Osteoblast (primary cell): ENCODE measurements around the gene GNAZ. TPM values are rescaled to one million over a fixed set of nuclear protein-coding genes. Genes with fewer than 3 reads are reported as not detected.

Source experiments
- DNase-seq: peaks from one replicate; pipeline ENCODE4 v3.0.0; 2011; ENCODE audit warnings: low spot score, mixed read lengths; ENCODE audit not compliant: insufficient read length; ENCODE audit errors: missing footprints
- H2AFZ ChIP-seq: 2 replicates; pipeline ENCODE4 v1.6.0; 2011; ENCODE audit warnings: mild to moderate bottlenecking, low read length
- H3K27ac ChIP-seq: 2 replicates; pipeline ENCODE4 v1.5.1; 2011; ENCODE audit warnings: mild to moderate bottlenecking, low read depth, low read length, moderate library complexity
- H3K27me3 ChIP-seq: 2 replicates; pipeline ENCODE4 v1.6.0; 2012; ENCODE audit warnings: mild to moderate bottlenecking, control low read depth, inconsistent platforms, low read length, moderate library complexity; ENCODE audit not compliant: insufficient read depth
- H3K36me3 ChIP-seq: 2 replicates; pipeline ENCODE4 v1.5.1; 2011; ENCODE audit warnings: mild to moderate bottlenecking, low read length, control low read depth, moderate library complexity; ENCODE audit not compliant: insufficient read depth
- H3K4me1 ChIP-seq: 2 replicates; pipeline ENCODE4 v1.5.1; 2011; ENCODE audit warnings: mild to moderate bottlenecking, low read length, control low read depth, moderate library complexity; ENCODE audit not compliant: insufficient read depth
- H3K4me2 ChIP-seq: 2 replicates; pipeline ENCODE4 v1.6.0; 2011; ENCODE audit warnings: mild to moderate bottlenecking, low read length; ENCODE audit not compliant: insufficient read depth
- H3K4me3 ChIP-seq: fragments of 200-600 bp; sonication (generic); 3 replicates; pipeline ENCODE4 v1.5.1; 2012; ENCODE audit warnings: mild to moderate bottlenecking, low read length, inconsistent platforms; ENCODE audit not compliant: insufficient read depth
- H3K79me2 ChIP-seq: 2 replicates; pipeline ENCODE4 v1.6.0; 2012; ENCODE audit warnings: mild to moderate bottlenecking, low read length, control low read depth, inconsistent platforms; ENCODE audit not compliant: insufficient read depth
- H3K9me3 ChIP-seq: 2 replicates; pipeline ENCODE4 v1.5.1; 2011; ENCODE audit warnings: low read depth, low read length, control low read depth
- H4K20me1 ChIP-seq: 2 replicates; pipeline ENCODE4 v1.6.0; 2012; ENCODE audit warnings: mild to moderate bottlenecking, low read length, control low read depth; ENCODE audit not compliant: insufficient read depth
- CTCF ChIP-seq: IDR thresholded peaks from 2 replicates; pipeline ENCODE4 v1.5.1; 2011; ENCODE audit warnings: mild to moderate bottlenecking, low read depth, low read length, moderate library complexity; ENCODE audit errors: extremely low read depth
- total RNA-seq: library from RNA; depleted of rRNA; stranded (reverse); fragments of >200 nt; gene quantifications from 2 replicates; pipeline ENCODE4 v1.2.3, GENCODE V29; 2012

Gene GNAZ
- total RNA-seq, 1 donor = 0.72 TPM

DNA sequence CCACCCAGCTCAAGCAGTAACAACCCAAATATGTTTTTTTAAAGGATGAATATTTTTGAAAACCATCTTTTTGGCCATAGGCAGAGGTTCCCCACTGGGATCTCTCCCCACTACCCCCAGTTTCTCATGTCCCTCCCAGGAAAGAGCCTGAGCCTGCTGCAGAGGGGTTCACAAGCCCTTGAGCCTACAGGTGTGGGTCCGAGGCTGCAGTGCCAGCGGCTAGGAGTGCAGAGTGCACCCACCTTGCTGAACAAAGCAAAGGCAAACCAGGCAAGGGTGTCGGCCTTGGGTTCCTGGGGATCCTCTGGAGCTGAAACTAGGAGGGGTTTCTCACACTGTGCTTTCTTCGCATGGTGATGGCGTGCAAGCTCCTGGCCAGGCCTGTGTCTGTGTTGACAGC, 35.0 kb downstream of the GNAZ start:
- no peak for DNase-seq
- H3K4me3 ChIP-seq = no peak overlapping the region
- no peaks in the 10 kb centered on the region for H3K36me3 ChIP-seq
- H3K79me2 ChIP-seq = no peaks in the 10 kb centered on the region
- no peak overlapping the region for H3K4me2 ChIP-seq
- H3K27me3 ChIP-seq = no peaks in the 10 kb centered on the region
- no peaks in the 10 kb centered on the region for H3K9me3 ChIP-seq
- no peaks in the 10 kb centered on the region for H4K20me1 ChIP-seq
- H2AFZ ChIP-seq = no peak overlapping the region
- no peaks in the 10 kb centered on the region for H3K4me1 ChIP-seq
- no peak for TF ChIP-seq CTCF
- no peak overlapping the region for H3K27ac ChIP-seq

- Histone ChIP-seq H4K20me1 (no peaks in the 10 kb centered on the region), H3K36me3 (no peaks in the 10 kb centered on the region), H3K27me3 (no peaks in the 10 kb centered on the region), H2AFZ (no peak overlapping the region), H3K4me3 (no peak overlapping the region), H3K4me1 (no peaks in the 10 kb centered on the region), H3K79me2 (no peaks in the 10 kb centered on the region), H3K27ac (no peak overlapping the region), H3K4me2 (no peak overlapping the region), H3K9me3 (no peaks in the 10 kb centered on the region)
- TF ChIP-seq CTCF = no peak
- no peak for DNase-seq
Observed at GRCh38 chr22:23105919-23106318, 35.6 kb downstream of the GNAZ start.

DNA sequence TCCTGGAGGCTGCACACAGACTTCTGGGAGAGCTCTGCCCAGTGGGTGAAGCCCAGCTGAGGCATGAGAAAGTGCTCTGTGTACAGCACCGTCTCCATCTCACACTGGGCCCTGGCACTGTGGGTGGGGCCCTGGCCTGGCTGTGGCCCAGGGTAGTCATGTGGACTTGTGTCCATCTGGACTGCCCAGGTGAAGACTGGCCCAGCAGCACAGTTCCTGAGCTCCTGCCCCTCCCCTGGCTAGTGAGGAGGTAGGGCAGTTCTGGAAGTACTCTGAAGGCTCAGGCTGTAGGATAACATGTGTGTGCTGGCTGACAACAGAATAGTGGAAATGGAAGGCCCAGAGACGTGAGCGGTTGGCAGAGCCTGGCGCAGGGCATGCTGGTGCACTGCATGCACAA, 36.0 kb downstream of the GNAZ start:
- Histone ChIP-seq H3K27me3 (no peaks in the 10 kb centered on the region), H3K9me3 (no peaks in the 10 kb centered on the region), H3K4me3 (no peak overlapping the region), H3K4me2 (no peak overlapping the region), H3K36me3 (no peaks in the 10 kb centered on the region), H3K27ac (no peak overlapping the region), H4K20me1 (no peaks in the 10 kb centered on the region), H3K79me2 (no peaks in the 10 kb centered on the region), H2AFZ (no peak overlapping the region), H3K4me1 (no peaks in the 10 kb centered on the region)
- DNase-seq = no peak
- TF ChIP-seq CTCF = no peak

GRCh38 chr22:23106906-23107367, 36.6 kb downstream of the GNAZ start:
- no peaks in the 10 kb centered on the region for H3K79me2 ChIP-seq
- no peak overlapping the region for H2AFZ ChIP-seq
- H4K20me1 ChIP-seq = no peaks in the 10 kb centered on the region
- no peaks in the 10 kb centered on the region for H3K36me3 ChIP-seq
- no peak overlapping the region for H3K4me2 ChIP-seq
- H3K9me3 ChIP-seq = no peaks in the 10 kb centered on the region
- H3K4me1 ChIP-seq = no peaks in the 10 kb centered on the region
- no peak overlapping the region for H3K4me3 ChIP-seq
- H3K27ac ChIP-seq = no peak overlapping the region
- DNase-seq = no peak
- no peak for TF ChIP-seq CTCF
- no peaks in the 10 kb centered on the region for H3K27me3 ChIP-seq
